HEK293 (cell line): ENCODE results near the gene EIF4E3.

Experiments used
- GLIS1 ChIP-seq: fragments of 450-650 bp; formaldehyde crosslinking; IDR thresholded peaks from 2 replicates; pipeline ENCODE4 v1.5.1; 2016; ENCODE audit warnings: missing biosample characterization, missing genetic modification characterization
- KLF7 ChIP-seq: fragments of 450-650 bp; formaldehyde crosslinking; IDR thresholded peaks from 2 replicates; pipeline ENCODE4 v1.5.1; 2016; ENCODE audit warnings: missing biosample characterization, missing genetic modification characterization, borderline replicate concordance
- KLF9 ChIP-seq: fragments of 450-650 bp; formaldehyde crosslinking; IDR thresholded peaks from 2 replicates; pipeline ENCODE4 v1.5.1; 2016; ENCODE audit warnings: missing biosample characterization, missing genetic modification characterization, low read depth
- ZBTB48 ChIP-seq: fragments of 450-650 bp; formaldehyde crosslinking; IDR thresholded peaks from 2 replicates; pipeline ENCODE4 v1.5.1; 2016; ENCODE audit warnings: missing biosample characterization, missing genetic modification characterization
- ZBTB7A ChIP-seq: fragments of 450-650 bp; formaldehyde crosslinking; IDR thresholded peaks from 2 replicates; pipeline ENCODE4 v1.5.1; 2016; ENCODE audit warnings: low read depth, missing biosample characterization, missing genetic modification characterization
- ZNF23 ChIP-seq: fragments of 450-650 bp; formaldehyde crosslinking; IDR thresholded peaks from 2 replicates; pipeline ENCODE4 v1.5.1; 2016; ENCODE audit warnings: missing biosample characterization, missing genetic modification characterization, borderline replicate concordance
- ZNF560 ChIP-seq: fragments of 450-650 bp; formaldehyde crosslinking; IDR thresholded peaks from 2 replicates; pipeline ENCODE4 v1.5.1; 2017; ENCODE audit warnings: missing biosample characterization, missing genetic modification characterization, borderline replicate concordance
- ZNF585B ChIP-seq: fragments of 450-650 bp; formaldehyde crosslinking; IDR thresholded peaks from 2 replicates; pipeline ENCODE4 v1.5.1; 2016; ENCODE audit warnings: missing biosample characterization, missing genetic modification characterization
- ZNF747 ChIP-seq: fragments of 450-650 bp; formaldehyde crosslinking; IDR thresholded peaks from 2 replicates; pipeline ENCODE4 v1.5.1; 2016; ENCODE audit warnings: missing biosample characterization, missing genetic modification characterization
- ZNF785 ChIP-seq: fragments of 450-650 bp; formaldehyde crosslinking; IDR thresholded peaks from 2 replicates; pipeline ENCODE4 v1.5.1; 2016; ENCODE audit warnings: missing biosample characterization, missing genetic modification characterization
- ZNF792 ChIP-seq: fragments of 450-650 bp; formaldehyde crosslinking; IDR thresholded peaks from 2 replicates; pipeline ENCODE4 v1.5.1; 2016; ENCODE audit warnings: missing biosample characterization, missing genetic modification characterization
- ZNF837 ChIP-seq: fragments of 450-650 bp; formaldehyde crosslinking; IDR thresholded peaks from 2 replicates; pipeline ENCODE4 v1.5.1; 2016; ENCODE audit warnings: missing biosample characterization, missing genetic modification characterization
- TF ChIP-seq, protein P1 (sequence below): IDR thresholded peaks from 2 replicates; pipeline ENCODE4 v1.6.1; 2011; ENCODE audit warnings: mild to moderate bottlenecking, low read depth, low read length, borderline replicate concordance
- TF ChIP-seq, protein P2 (sequence below): fragments of 450-650 bp; IDR thresholded peaks from 2 replicates; pipeline ENCODE4 v1.5.1; 2018; ENCODE audit warnings: missing biosample characterization, missing genetic modification characterization
- TF ChIP-seq, protein P3 (sequence below): fragments of 450-650 bp; formaldehyde crosslinking; optimal IDR thresholded peaks from 2 replicates; pipeline ENCODE3; 2016; ENCODE audit warnings: missing biosample characterization, mild to moderate bottlenecking, missing genetic modification characterization
- TF ChIP-seq, protein P4 (sequence below): fragments of 450-650 bp; formaldehyde crosslinking; IDR thresholded peaks from 2 replicates; pipeline ENCODE4 v1.5.1; 2017; ENCODE audit warnings: missing biosample characterization, mild to moderate bottlenecking, missing genetic modification characterization, moderate library complexity
- TF ChIP-seq, protein P5 (sequence below): fragments of 450-650 bp; formaldehyde crosslinking; IDR thresholded peaks from 2 replicates; pipeline ENCODE4 v1.5.1; 2017; ENCODE audit warnings: missing biosample characterization, missing genetic modification characterization
- TF ChIP-seq, protein P6 (sequence below): fragments of 450-650 bp; formaldehyde crosslinking; IDR thresholded peaks from 2 replicates; pipeline ENCODE4 v1.5.1; 2016; ENCODE audit warnings: missing biosample characterization, missing genetic modification characterization
- TF ChIP-seq, protein P7 (sequence below): fragments of 450-650 bp; formaldehyde crosslinking; IDR thresholded peaks from 2 replicates; pipeline ENCODE4 v1.5.1; 2016; ENCODE audit warnings: missing biosample characterization, missing genetic modification characterization
- TF ChIP-seq, protein P8 (sequence below): fragments of 450-650 bp; formaldehyde crosslinking; IDR thresholded peaks from 2 replicates; pipeline ENCODE4; 2016; ENCODE audit warnings: missing biosample characterization, missing genetic modification characterization
- TF ChIP-seq, protein P9 (sequence below): fragments of 450-650 bp; formaldehyde crosslinking; IDR thresholded peaks from 2 replicates; pipeline ENCODE4 v1.5.1; 2016; ENCODE audit warnings: missing biosample characterization, missing genetic modification characterization

EIF4E3 gene

DNA sequence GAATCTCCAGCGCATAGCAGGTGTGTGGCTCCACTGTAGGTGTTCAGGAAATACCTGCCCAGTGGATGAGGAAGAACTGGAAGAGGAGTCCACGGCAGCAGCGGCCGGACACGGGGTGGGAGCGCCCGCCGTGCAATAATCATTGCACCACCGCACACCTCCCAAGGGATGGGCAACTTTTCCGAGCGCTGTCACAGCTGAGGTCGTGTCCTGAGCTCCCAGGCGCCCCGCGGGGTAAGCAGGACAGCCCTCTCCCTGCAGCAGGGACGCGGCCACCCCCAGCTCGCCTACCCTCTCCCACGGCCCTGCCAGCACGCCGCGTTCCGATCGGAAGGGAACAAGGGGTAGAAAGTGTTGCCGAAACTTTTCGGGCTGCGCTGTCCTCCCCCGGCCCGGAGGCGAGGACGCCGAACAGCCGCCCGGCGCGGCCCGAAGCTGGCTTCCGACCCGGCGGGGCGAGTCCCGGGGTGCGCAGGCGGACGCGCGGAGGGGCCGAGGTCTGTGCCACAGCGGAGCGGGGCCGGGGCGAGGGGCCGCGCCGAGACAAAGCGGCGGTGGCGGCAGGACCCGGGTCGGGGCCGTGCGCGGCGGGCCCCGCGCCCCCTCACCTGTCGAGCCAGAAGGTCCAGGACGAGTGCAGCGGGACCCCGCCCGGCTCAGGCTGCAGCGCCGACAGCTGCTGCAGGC lies 475 bp downstream of the EIF4E3 start (continued):
- TF ChIP-seq, protein P1, sequence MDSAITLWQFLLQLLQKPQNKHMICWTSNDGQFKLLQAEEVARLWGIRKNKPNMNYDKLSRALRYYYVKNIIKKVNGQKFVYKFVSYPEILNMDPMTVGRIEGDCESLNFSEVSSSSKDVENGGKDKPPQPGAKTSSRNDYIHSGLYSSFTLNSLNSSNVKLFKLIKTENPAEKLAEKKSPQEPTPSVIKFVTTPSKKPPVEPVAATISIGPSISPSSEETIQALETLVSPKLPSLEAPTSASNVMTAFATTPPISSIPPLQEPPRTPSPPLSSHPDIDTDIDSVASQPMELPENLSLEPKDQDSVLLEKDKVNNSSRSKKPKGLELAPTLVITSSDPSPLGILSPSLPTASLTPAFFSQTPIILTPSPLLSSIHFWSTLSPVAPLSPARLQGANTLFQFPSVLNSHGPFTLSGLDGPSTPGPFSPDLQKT = no peak
- TF ChIP-seq GLIS1 (tag by site-specific recombination) = no peak
- TF ChIP-seq, protein P2, sequence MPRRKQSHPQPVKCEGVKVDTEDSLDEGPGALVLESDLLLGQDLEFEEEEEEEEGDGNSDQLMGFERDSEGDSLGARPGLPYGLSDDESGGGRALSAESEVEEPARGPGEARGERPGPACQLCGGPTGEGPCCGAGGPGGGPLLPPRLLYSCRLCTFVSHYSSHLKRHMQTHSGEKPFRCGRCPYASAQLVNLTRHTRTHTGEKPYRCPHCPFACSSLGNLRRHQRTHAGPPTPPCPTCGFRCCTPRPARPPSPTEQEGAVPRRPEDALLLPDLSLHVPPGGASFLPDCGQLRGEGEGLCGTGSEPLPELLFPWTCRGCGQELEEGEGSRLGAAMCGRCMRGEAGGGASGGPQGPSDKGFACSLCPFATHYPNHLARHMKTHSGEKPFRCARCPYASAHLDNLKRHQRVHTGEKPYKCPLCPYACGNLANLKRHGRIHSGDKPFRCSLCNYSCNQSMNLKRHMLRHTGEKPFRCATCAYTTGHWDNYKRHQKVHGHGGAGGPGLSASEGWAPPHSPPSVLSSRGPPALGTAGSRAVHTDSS (tag by site-specific recombination) = no peak
- peak; percentile 73; the same call in 1 of the 2 replicates for TF ChIP-seq ZBTB48 (tag by site-specific recombination)
- TF ChIP-seq, protein P3, sequence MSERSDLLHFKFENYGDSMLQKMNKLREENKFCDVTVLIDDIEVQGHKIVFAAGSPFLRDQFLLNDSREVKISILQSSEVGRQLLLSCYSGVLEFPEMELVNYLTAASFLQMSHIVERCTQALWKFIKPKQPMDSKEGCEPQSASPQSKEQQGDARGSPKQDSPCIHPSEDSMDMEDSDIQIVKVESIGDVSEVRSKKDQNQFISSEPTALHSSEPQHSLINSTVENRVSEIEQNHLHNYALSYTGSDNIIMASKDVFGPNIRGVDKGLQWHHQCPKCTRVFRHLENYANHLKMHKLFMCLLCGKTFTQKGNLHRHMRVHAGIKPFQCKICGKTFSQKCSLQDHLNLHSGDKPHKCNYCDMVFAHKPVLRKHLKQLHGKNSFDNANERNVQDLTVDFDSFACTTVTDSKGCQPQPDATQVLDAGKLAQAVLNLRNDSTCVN (tag by site-specific recombination) = peak; percentile 58
- no peak for TF ChIP-seq ZBTB7A (tag by site-specific recombination)
- TF ChIP-seq, protein P4, sequence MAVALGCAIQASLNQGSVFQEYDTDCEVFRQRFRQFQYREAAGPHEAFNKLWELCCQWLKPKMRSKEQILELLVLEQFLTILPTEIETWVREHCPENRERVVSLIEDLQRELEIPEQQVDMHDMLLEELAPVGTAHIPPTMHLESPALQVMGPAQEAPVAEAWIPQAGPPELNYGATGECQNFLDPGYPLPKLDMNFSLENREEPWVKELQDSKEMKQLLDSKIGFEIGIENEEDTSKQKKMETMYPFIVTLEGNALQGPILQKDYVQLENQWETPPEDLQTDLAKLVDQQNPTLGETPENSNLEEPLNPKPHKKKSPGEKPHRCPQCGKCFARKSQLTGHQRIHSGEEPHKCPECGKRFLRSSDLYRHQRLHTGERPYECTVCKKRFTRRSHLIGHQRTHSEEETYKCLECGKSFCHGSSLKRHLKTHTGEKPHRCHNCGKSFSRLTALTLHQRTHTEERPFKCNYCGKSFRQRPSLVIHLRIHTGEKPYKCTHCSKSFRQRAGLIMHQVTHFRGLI (tag by site-specific recombination) = no peak
- TF ChIP-seq ZNF837 (tag by site-specific recombination) = no peak
- TF ChIP-seq, protein P5, sequence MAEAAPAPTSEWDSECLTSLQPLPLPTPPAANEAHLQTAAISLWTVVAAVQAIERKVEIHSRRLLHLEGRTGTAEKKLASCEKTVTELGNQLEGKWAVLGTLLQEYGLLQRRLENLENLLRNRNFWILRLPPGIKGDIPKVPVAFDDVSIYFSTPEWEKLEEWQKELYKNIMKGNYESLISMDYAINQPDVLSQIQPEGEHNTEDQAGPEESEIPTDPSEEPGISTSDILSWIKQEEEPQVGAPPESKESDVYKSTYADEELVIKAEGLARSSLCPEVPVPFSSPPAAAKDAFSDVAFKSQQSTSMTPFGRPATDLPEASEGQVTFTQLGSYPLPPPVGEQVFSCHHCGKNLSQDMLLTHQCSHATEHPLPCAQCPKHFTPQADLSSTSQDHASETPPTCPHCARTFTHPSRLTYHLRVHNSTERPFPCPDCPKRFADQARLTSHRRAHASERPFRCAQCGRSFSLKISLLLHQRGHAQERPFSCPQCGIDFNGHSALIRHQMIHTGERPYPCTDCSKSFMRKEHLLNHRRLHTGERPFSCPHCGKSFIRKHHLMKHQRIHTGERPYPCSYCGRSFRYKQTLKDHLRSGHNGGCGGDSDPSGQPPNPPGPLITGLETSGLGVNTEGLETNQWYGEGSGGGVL (tag by site-specific recombination) = no peak
- TF ChIP-seq, protein P6, sequence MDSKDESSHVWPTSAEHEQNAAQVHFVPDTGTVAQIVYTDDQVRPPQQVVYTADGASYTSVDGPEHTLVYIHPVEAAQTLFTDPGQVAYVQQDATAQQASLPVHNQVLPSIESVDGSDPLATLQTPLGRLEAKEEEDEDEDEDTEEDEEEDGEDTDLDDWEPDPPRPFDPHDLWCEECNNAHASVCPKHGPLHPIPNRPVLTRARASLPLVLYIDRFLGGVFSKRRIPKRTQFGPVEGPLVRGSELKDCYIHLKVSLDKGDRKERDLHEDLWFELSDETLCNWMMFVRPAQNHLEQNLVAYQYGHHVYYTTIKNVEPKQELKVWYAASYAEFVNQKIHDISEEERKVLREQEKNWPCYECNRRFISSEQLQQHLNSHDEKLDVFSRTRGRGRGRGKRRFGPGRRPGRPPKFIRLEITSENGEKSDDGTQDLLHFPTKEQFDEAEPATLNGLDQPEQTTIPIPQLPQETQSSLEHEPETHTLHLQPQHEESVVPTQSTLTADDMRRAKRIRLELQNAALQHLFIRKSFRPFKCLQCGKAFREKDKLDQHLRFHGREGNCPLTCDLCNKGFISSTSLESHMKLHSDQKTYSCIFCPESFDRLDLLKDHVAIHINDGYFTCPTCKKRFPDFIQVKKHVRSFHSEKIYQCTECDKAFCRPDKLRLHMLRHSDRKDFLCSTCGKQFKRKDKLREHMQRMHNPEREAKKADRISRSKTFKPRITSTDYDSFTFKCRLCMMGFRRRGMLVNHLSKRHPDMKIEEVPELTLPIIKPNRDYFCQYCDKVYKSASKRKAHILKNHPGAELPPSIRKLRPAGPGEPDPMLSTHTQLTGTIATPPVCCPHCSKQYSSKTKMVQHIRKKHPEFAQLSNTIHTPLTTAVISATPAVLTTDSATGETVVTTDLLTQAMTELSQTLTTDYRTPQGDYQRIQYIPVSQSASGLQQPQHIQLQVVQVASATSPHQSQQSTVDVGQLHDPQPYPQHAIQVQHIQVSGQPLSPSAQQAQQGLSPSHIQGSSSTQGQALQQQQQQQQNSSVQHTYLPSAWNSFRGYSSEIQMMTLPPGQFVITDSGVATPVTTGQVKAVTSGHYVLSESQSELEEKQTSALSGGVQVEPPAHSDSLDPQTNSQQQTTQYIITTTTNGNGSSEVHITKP (tag by site-specific recombination) = no peak
- no peak for TF ChIP-seq ZNF23 (tag by site-specific recombination)
- TF ChIP-seq KLF9 (tag by site-specific recombination) = no peak
- TF ChIP-seq, protein P7, sequence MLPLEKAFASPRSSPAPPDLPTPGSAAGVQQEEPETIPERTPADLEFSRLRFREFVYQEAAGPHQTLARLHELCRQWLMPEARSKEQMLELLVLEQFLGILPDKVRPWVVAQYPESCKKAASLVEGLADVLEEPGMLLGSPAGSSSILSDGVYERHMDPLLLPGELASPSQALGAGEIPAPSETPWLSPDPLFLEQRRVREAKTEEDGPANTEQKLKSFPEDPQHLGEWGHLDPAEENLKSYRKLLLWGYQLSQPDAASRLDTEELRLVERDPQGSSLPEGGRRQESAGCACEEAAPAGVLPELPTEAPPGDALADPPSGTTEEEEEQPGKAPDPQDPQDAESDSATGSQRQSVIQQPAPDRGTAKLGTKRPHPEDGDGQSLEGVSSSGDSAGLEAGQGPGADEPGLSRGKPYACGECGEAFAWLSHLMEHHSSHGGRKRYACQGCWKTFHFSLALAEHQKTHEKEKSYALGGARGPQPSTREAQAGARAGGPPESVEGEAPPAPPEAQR = no peak
- TF ChIP-seq, protein P8, sequence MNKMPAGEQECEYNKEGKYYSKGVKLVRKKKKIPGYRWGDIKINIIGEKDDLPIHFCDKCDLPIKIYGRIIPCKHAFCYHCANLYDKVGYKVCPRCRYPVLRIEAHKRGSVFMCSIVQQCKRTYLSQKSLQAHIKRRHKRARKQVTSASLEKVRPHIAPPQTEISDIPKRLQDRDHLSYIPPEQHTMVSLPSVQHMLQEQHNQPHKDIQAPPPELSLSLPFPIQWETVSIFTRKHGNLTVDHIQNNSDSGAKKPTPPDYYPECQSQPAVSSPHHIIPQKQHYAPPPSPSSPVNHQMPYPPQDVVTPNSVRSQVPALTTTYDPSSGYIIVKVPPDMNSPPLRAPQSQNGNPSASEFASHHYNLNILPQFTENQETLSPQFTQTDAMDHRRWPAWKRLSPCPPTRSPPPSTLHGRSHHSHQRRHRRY (tag by site-specific recombination) = no peak
- TF ChIP-seq, protein P9, sequence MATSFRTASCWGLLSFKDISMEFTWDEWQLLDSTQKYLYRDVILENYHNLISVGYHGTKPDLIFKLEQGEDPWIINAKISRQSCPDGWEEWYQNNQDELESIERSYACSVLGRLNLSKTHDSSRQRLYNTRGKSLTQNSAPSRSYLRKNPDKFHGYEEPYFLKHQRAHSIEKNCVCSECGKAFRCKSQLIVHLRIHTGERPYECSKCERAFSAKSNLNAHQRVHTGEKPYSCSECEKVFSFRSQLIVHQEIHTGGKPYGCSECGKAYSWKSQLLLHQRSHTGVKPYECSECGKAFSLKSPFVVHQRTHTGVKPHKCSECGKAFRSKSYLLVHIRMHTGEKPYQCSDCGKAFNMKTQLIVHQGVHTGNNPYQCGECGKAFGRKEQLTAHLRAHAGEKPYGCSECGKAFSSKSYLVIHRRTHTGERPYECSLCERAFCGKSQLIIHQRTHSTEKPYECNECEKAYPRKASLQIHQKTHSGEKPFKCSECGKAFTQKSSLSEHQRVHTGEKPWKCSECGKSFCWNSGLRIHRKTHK = no peak
- no peak for TF ChIP-seq ZNF792 (tag by site-specific recombination)
- no peak for TF ChIP-seq KLF7 (tag by site-specific recombination)
- no peak for TF ChIP-seq ZNF785
- no peak for TF ChIP-seq ZNF585B (tag by site-specific recombination)
- TF ChIP-seq ZNF747 = no peak
- no peak for TF ChIP-seq ZNF560 (tag by site-specific recombination)
